Central memory CD4-positive, alpha-beta T cell (primary cell): Measurements from ENCODE around the gene CHST8.

Experiments used
- DNase-seq: peaks from one replicate; pipeline ENCODE4 v3.0.0; 2022

The CHST8 gene

GRCh38 chr19:33799476-33799875 is 177.7 kb downstream of the CHST8 start:
- DNase-seq = no peak

GRCh38 chr19:33800012-33800680 is 178.4 kb downstream of the CHST8 start:
- no peak for DNase-seq

- no peak for DNase-seq
Measured at GRCh38 chr19:33801411-33801810, 179.7 kb downstream of the CHST8 start.

GRCh38 chr19:33802001-33802400 is 180.2 kb downstream of the CHST8 start:
- no peak for DNase-seq

- no peak for DNase-seq
Measured at GRCh38 chr19:33802801-33803200, 181.0 kb downstream of the CHST8 start.

GRCh38 chr19:33803383-33803782 is 181.6 kb downstream of the CHST8 start:
- no peak for DNase-seq

- DNase-seq = no peak
Measured at GRCh38 chr19:33804021-33804799, 182.5 kb downstream of the CHST8 start.

GRCh38 chr19:33805313-33805712 is 183.6 kb downstream of the CHST8 start:
- DNase-seq = no peak

GRCh38 chr19:33805840-33806433 is 184.2 kb downstream of the CHST8 start:
- no peak for DNase-seq

- no peak for DNase-seq
Measured at GRCh38 chr19:33806434-33806881, 184.7 kb downstream of the CHST8 start.

GRCh38 chr19:33808399-33808798 is 186.6 kb downstream of the CHST8 start:
- no peak for DNase-seq

GRCh38 chr19:33809960-33810359 is 188.2 kb downstream of the CHST8 start:
- DNase-seq = no peak

- DNase-seq = no peak
Measured at GRCh38 chr19:33810821-33811220, 189.1 kb downstream of the CHST8 start.

- DNase-seq = no peak
Measured at GRCh38 chr19:33811246-33811645, 189.5 kb downstream of the CHST8 start.

- DNase-seq = no peak
Measured at GRCh38 chr19:33811736-33812387, 190.1 kb downstream of the CHST8 start.

- no peak for DNase-seq
Measured at GRCh38 chr19:33812388-33813330, 190.9 kb downstream of the CHST8 start.

- no peak for DNase-seq
Measured at GRCh38 chr19:33813391-33814101, 191.8 kb downstream of the CHST8 start.

GRCh38 chr19:33814181-33815165 is 192.7 kb downstream of the CHST8 start:
- DNase-seq = no peak

GRCh38 chr19:33815380-33816340 is 193.9 kb downstream of the CHST8 start:
- DNase-seq = no peak
